GM21423 (cell line): ENCODE data around the gene RBM8A.

Source experiments
- ATAC-seq: cut with Tn5 transposase; IDR thresholded peaks from one replicate; pipeline ENCODE4 v1.9.1; 2021; ENCODE audit warnings: mild to moderate bottlenecking, moderate library complexity; ENCODE audit not compliant: unreplicated experiment

RBM8A gene

GRCh38 chr1:145918144-145918991 is 8.9 kb downstream of the RBM8A start, which contains the start of gene PEX11B:
Gene PEX11B, minus strand, starts transcription at chr1:145918717. Its CDS starts 29 bp downstream, at chr1:145918688.
- peak; percentile 80 for ATAC-seq

- ATAC-seq = no peak
These were observed 9.7 kb downstream of the RBM8A start for GRCh38 chr1:145917595-145917994.

GRCh38 chr1:145916745-145917144 is 10.5 kb downstream of the RBM8A start:
- ATAC-seq = no peak

- ATAC-seq = no peak
These were observed 15.1 kb downstream of the RBM8A start for GRCh38 chr1:145912128-145912641.

GRCh38 chr1:145908653-145909052 is 18.6 kb downstream of the RBM8A start:
- ATAC-seq = no peak

GRCh38 chr1:145906954-145907753 is 20.1 kb downstream of the RBM8A start:
- ATAC-seq = no peak

- ATAC-seq = no peak
These were observed 25.8 kb downstream of the RBM8A start for GRCh38 chr1:145901312-145902021.

- no peak for ATAC-seq
These were observed 28.5 kb downstream of the RBM8A start for GRCh38 chr1:145898756-145899155.

- ATAC-seq = no peak
These were observed 29.3 kb downstream of the RBM8A start for GRCh38 chr1:145897969-145898368.

GRCh38 chr1:145895471-145895870 is 31.8 kb downstream of the RBM8A start:
- ATAC-seq = no peak

GRCh38 chr1:145893306-145894055 is 33.8 kb downstream of the RBM8A start:
- ATAC-seq = no peak

- ATAC-seq = no peak
These were observed 34.7 kb downstream of the RBM8A start for GRCh38 chr1:145892486-145893087.

- no peak for ATAC-seq
These were observed 35.4 kb downstream of the RBM8A start for GRCh38 chr1:145891587-145892485.

- ATAC-seq = no peak
These were observed 36.1 kb downstream of the RBM8A start for GRCh38 chr1:145891143-145891542.

GRCh38 chr1:145889722-145890121 is 37.6 kb downstream of the RBM8A start:
- no peak for ATAC-seq

- no peak for ATAC-seq
These were observed 39.7 kb downstream of the RBM8A start for GRCh38 chr1:145887631-145888030.

- ATAC-seq = no peak
These were observed 40.5 kb downstream of the RBM8A start for GRCh38 chr1:145886816-145887215.

GRCh38 chr1:145886390-145886789 is 40.9 kb downstream of the RBM8A start:
- ATAC-seq = no peak

- peak; percentile 98 for ATAC-seq
These were observed 41.5 kb downstream of the RBM8A start, which contains the start of gene ANKRD35 for GRCh38 chr1:145885738-145886287. Gene ANKRD35, minus strand, starts transcription at chr1:145885866. Its CDS starts 108 bp downstream, at chr1:145885758.
